Cerebellar cortex (tissue), 1 donor: ENCODE results near the gene ZNF488.
"Not testable (repeated sequence)": the region's sequence is repeated elsewhere in the genome, so short reads cannot be mapped to it uniquely, and the experiment has no call there.

Experiments
- DNase-seq: peaks from one replicate; pipeline ENCODE4 v3.0.0-alpha.2; 2015; ENCODE audit warnings: low spot score

The ZNF488 gene, protein sequence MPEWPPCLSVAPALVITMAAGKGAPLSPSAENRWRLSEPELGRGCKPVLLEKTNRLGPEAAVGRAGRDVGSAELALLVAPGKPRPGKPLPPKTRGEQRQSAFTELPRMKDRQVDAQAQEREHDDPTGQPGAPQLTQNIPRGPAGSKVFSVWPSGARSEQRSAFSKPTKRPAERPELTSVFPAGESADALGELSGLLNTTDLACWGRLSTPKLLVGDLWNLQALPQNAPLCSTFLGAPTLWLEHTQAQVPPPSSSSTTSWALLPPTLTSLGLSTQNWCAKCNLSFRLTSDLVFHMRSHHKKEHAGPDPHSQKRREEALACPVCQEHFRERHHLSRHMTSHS

DNA sequence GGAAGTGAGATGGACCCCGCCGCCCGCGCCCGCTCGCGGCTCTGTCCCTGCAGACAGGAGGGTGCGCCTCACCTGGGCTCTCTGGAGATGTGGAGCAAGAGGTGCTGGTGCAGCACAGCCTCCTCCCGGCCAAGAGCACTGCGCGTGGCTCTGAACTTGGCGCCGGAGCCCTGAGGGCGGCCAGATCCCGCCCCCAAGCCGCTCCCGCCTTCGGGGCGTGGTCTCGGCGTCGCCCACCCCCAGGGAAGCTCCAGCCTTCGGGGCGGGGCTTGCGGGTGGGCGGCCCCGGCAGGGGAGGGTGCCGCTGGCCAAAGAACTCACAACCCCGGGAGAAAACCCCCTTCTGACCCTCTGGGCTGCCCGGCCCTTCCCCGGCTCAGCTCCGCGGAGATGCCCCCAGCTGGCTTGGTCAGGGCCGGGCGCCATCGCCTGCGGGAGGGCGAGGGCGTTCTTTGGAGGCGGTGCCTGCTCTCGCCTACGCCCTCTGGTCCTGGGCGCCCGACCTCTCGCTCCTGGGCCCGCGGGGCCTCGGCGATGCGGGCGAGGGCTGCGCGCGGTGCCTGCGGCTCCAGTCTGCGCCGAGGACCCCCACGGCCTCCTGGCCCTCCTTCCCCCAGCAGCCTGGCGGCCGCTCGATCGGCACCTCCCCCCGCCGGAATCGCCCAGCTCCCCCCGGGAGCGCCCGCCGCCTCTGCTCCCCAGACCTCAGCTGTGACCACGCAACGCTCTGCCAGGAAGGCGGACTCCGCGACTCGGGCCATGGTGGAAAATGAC is at the start of gene ZNF488:
Gene ZNF488, minus strand, starts transcription at position 146 of the 774 bp plus-strand sequence. CDS start 15,464 bp downstream, outside the sequence.
- peak; percentile 89 for DNase-seq

DNA sequence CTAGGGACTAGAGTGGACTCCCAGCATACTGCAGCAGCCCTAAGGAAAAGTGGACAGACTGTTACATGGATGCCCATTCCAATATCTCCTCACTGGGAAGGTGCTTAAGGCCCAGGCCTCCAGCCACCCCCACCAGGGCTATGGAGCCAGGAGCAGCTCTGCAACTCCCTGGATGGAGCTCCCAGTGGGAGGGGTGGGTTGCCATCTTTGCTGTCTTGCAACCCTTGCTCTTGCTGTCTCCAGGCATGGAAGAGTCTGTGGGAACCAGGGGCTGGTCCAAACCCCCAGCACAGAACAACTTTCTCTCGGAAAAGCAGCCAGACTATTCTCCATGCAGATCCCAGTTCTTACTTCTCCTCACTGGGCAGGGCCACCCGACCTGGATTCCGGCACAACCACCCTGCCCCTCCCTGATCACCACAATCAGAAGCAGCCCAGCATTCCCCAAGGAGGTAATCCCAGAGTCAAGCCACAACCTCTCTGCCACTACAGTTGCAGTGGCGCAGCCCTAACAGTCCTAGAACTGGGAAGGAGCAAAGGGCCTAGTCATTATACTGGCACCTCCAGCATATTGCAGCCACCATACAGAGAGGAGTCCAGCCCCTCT is 41.8 kb upstream of the ZNF488 start:
- DNase-seq, result no peak

DNA sequence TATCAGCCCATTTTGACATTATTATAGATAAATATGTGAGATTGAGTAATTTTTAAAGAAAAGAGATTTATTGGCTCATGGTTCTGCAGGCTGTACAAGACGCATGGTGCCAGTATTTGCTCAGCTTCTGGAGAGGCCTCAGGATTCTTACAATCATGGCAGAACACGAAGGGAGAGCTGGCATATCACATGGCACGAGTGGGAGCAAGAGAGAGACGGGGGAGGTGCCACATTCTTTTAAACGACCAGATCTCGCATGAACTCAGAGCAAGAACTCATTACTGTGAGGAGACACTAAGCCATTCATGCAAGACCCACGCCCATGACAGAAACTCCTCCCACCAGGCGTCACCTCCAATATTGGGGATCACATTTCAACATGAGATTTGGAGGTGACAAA is 40.1 kb upstream of the ZNF488 start:
- DNase-seq, result no peak

DNA sequence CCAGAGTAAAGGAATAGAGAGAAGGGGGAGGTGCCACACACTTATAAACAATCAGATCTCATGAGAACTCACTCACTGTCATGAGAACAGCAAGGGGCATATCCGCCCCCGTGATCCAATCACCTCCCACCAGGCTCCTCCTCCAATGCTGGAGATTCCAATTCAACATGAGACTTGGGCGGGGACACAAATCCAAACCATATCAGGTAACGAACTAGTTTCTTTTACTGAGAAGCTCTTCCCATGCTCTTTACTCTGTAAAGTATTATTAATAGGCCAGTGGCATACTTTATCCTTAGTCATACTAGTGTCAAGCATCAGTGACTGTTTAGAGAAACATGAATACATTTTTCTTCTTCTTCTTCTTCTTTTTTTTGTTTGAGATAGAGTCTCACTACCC is 39.4 kb upstream of the ZNF488 start:
- DNase-seq, result no peak

DNA sequence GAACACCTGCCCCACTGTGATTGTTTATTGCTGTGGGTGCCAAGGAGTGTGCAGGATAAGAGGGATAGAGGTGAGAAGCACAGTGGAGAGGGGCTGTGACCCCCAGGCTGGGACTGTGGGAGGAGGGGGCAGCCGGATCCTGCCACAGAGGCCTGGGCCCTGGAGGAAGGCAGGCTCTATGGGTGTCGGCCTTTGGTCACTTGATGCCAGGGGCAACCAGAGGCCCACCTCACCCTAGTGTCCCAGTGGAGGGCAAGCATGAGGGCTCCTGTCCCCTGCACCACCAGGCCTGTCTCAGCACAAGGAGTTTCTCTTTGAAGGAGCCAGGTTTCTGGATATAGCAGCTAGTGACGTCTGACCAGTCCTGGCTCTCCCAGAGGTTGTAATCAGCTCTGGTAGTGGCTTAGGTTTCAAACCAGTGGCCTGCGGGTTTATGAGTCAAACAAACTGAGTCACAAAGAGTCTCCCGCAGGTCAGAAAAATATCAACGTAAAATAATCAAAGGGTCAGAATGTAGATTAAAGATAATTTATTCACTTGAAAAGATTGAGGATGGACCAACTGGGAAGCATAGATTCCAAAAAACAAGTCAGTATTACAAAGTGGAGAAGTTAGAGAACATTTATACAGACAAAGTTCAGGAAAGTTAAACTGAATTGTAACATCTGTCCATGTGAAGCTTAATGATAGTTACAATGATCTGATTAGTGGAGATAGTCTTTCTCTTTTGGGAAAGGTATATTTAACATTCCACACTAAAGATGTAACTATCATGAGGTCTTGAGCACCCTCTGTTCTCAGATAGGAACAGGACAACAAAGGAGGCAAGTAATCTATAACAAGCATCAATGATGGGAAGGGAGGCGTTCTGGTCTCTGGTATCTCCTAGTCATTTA is 37.2 kb upstream of the ZNF488 start:
- DNase-seq, result no peak

DNA sequence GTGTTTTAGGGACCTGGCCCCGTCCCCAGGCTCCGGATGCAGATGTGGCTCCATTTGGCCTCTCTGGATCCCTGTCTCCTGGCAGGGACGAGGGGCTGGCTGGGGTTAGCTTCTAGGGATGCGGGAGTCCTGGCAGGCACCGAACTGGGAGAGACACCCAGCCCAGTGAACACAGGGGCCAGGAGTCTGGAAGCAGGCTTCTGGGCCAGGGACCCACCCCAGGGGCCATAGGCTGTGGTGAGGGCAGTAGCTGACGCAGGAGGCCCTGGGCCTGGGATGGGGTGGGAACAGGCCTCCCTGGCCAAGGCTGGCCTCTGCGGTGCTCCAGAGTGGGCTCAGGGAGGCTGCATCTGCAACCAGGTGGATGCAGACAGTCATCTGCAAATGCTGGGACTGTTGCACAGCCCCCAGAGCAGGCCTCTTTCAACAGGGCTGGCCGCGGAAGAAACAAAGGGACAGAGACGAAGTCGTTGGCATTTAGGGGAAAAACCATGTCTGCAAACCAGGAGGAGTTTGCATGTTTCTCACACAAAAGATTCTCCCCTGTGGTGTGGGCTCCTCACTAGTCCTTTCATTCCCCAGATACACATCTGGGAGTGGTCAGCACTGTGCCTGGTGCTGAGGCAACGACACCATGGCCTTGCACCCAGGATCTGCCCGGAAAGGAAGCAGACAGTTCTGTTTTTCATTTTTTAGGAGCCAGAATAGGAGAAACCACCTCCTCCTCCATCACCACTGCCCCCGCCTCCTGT is 36.4 kb upstream of the ZNF488 start:
- DNase-seq, result no peak

DNA sequence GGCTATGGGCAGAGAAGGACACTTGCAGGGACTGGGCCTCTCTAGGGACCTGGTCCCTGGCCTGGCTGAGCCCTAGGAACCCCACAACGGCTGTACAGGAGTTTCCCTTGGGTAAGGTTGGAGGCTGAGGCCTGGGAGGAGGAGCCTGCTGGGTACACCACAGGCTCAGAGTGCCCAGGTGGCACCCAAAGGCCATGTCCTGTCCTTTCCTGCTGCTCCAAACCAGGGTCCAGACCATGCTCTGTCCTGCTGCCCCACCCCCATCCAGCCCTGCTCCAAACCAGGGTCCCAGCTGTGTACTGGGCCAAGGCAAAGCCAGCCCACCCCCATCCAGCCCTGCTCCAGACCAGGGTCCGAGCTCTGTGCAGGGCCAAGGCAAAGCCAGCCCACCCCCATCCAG is 35.3 kb upstream of the ZNF488 start:
- DNase-seq, result no peak

DNA sequence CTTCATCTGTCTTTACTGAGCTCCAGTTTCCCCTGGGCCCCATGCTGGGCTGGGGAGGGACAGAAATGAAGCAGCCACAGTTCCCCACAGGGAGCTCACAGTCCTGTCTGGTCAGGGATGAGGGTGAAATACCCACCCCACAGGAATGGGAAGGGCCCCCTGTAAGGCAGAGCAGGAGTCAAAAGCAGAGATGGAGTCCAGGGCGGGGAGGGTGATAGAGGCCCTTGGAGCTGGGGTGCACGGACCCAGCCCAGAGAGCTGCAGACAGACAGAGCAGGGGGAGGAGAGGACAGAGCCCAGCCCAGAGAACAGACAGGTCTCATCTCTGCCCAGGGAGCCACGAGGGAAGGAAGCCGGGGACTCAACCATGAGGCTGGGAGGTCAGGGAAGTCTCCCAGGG is 34.9 kb upstream of the ZNF488 start:
- no peak for DNase-seq

DNA sequence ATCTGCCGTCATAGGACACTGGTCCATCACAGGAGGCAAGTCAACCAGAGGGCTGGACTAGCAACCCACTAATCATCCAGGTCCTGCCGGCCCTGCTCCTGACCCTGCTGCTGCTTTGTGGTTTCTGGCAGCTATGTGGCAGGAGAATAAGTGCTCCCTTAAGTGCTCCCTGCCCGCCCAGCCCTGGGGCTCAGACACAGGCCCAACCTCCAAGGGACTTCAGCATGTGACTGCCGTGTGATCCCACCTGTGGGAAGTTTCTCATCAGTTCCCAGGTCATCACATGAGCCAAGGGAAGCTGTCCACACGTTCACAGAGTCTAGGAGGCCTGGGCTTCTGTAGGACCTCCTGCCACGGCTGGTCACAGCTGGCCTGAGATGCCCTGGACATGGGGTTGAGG is 34.2 kb upstream of the ZNF488 start:
- no peak for DNase-seq

DNA sequence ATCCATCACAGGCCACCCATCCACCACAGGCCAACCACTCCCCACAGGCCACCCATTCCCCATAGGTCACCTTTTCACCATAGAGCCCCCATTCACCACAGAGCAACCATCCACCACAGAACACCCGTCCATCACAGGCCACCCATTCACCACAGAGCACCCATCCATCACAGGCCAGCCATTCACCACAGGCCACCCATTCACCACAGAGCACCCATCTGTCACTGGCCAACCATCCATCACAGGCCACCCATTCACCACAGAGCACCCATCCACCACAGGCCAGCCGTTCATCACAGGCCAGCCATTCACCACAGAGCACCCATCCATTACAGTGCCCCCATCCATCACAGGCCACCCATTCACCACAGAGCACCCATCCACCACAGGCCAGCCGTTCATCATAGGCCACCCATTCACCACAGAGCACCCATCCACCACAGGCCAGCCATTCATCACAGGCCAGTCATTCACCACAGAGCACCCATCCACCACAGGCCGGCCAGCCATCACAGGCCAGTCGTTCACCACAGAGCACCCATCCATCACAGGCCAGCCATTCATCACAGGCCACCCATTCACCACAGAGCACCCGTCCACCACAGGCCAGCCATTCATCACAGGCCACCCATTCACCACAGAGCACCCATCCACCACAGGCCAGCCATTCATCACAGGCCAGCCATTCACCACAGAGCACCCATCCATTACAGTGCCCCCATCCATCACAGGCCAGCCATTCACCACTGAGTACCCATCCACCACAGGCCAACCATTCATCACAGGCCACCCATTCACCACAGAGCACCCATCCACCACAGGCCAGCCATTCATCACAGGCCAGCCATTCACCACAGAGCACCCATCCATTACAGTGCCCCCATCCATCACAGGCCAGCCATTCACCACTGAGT is 32.5 kb upstream of the ZNF488 start:
- not testable (repeated sequence) for DNase-seq

DNA sequence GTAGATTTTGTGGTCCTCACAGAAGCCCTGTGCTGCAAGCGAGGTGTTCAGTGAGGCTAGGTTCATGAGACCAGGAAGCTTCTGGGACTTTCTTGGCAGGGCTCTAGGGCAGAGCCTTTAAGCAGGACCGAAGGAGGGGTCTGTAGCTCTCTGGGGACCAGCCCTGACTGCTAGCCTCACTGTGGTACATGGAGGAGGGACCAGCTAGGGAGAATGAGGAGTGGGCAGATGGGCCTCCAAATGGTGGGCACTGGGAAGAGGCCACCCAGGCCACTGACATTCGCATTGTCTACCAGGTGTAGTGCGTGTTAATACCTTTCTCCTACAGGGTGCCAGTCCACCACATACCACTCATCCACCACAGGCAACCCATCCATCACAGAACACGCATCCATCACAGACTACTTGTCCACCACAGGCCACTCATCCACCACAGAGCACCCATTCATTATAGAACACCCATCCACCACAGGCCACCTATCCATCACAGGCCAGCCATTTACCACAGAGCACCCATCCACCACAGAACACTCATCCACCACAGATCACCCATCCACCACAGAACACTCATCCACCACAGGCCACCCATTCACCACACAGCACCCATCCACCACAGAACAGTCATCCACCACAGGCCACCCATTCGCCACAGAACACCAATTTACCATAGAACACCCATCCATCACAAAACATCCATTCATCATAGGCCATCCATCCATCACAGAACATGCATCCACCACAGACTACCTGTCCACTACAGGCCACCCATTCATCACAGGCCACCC is 31.6 kb upstream of the ZNF488 start:
- DNase-seq, result no peak

DNA sequence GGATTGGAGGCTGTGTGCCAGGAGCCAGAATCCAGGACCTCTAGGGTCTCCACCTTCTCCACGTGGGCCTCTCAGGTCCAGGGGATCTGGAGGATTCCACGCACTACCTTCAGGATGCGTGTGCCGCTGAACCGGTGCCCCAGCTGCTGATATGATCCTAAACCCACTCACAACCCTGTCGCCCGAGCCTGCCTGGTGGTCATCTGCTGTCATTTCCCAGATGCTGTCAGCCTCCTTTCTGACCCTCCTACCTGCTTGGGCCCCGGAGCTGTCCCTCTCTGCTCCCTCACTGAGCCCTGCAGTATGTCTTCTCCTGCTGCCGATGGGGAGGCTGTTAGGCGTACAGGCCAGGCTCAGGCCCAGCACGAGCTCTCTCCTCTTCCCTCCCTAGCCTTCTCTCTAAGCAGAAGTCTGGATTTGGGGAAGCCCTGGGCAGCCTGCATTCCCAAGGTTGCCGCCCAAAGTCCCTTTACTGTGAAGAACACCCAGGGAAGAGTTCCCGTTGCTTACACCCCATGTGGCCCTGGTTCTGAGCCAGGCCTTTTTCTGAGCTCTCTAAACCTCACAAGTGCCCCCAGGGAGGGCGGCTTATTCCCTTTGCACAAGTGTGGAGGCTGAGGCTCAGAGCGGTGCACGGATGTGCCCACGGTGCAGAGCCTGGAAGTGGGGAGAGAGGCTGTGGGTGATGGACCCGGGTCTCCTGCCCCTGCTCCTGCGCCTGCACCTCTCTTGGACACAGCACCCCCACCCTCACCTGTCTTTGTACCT is 30.8 kb upstream of the ZNF488 start:
- DNase-seq, result no peak

DNA sequence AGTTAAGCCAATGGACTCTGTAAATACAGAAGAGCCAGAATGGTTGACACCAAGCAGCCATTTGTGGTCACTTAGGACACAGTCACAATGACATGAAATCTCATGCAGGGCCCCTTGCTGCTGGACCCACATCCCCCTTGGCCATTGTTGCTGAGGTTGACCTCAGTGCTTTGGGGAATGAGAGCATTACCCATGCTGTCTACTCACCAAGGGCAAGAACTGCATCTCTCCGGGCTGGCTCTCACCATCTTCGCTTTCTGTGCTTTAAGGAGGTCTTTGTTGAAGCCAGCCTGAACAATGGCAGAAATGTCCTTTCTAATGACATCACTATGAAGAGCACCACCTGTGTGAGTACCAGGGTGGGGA is 30.1 kb upstream of the ZNF488 start:
- DNase-seq, result no peak

DNA sequence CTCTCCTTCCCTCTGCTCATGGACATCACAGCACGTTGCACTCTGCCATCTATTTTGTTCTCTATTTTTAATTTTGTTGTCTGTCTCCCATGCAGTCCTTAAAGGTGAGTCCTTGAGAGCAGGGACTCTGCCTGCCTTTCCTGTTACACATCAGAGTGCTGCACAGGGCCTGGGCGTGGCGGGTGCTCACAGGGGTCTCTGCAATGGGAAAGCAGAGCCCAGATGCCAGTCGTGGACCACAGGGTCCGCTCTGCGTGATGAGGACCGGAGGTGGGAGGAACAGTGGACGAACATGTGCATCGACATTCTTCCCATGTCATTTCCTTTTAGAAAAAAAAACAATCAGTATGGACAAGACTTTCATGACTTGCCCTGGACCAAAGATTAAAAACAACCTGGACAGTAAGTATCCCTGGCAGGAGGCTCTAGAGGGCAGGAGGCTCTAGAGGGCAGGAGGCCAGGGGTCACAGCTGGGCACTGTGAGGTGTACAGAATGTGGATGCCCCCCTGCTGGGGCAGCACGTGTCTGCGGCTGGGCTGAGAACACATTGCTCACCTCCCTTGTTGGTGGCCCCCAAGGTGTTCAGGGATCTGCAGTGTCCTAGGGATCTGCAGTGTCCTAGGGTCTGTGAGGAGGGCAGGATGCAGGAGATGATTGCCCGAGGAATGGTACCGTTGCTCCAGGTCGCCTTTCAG is 29.6 kb upstream of the ZNF488 start:
- DNase-seq, result no peak

DNA sequence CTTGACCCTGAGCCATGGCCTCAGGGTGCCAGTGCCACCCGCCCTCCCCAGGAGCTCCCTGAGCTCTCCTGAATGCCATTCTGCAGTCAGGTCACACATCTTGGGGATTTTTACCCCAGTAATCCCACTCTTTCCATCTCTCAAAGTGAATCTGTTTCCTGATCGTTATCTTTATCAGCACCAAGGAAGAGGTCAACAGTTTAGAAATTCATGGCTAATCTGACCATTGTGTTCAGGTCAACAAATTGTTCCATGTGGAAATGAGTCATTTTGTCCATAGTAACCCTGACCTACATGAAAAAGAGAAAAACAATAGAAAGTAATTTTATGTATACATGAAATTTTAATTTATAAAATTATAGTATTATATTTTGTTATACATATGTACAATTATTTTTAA is 28.8 kb upstream of the ZNF488 start:
- DNase-seq, result no peak

DNA sequence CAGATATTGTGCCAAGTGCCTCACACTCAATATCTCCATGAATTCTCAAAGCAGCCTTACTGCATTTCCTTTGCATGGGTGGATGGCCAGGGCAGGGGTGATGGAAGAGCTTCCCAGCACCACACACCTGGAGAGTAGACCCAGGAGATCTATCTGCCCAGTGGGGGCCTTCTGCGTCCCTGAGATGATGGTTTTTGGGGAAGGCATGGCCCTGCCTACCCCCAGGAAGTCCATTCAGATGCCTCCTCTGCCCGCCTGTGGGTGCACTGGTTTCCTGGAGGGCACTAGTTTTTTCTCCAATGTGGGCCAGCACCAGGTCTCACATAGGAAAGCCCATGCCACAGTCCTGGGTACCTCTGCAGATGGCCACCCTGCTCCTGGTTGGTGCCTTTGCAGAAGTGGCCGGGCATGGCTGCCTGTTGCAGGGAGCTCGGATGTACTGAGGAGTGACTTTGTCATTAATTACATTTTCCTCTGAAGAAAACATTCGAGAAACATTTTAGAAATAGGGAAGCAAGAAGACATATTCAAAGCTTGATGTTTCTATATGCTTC is 28.2 kb upstream of the ZNF488 start:
- no peak for DNase-seq

DNA sequence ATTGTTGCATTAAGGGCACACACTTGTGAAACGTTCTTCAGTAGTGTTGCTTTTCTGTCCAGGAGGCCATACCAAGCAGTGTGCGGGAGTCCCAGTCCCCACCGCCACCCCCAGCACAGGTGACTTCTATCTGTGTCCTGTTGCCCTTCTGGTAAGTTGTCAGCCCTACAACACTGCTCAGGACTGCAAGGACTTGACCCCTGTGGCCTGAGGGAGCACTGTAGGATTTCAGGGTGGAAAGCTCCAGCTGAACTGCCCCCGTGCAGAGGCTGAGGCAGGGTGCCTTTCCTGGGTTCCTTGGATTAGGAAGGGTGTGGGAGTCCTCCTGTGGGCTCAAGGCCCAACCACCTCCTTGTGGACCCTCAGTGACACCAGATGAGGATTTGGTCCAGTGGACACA is 26.8 kb upstream of the ZNF488 start:
- DNase-seq, result no peak

DNA sequence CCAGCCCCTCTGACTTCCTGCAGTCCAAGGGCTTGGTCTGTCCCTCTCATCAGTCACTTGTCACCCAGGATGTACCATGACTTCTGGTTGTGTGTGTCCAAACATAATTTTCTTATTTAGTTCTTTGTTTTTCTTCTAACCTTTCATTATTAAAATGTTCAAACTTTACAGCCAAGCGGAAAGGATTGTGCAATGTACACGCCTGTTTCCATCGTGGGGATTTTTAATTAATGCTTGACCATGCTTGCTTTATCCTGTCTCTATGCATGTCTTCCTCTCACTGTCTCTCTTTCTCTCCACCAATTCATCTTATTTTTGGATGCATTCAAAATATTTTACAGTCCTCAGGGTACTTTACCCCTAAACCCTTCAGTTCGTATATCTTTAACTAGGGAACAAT is 26.2 kb upstream of the ZNF488 start:
- no peak for DNase-seq
